Middle frontal gyrus (tissue), 1 donor: ENCODE data around the gene TTLL12.

ENCODE experiments used
- DNase-seq: peaks from one replicate; pipeline ENCODE4 v3.0.0-alpha.2; 2015; ENCODE audit warnings: low spot score; ENCODE audit errors: extremely low spot score

TTLL12 gene

DNA sequence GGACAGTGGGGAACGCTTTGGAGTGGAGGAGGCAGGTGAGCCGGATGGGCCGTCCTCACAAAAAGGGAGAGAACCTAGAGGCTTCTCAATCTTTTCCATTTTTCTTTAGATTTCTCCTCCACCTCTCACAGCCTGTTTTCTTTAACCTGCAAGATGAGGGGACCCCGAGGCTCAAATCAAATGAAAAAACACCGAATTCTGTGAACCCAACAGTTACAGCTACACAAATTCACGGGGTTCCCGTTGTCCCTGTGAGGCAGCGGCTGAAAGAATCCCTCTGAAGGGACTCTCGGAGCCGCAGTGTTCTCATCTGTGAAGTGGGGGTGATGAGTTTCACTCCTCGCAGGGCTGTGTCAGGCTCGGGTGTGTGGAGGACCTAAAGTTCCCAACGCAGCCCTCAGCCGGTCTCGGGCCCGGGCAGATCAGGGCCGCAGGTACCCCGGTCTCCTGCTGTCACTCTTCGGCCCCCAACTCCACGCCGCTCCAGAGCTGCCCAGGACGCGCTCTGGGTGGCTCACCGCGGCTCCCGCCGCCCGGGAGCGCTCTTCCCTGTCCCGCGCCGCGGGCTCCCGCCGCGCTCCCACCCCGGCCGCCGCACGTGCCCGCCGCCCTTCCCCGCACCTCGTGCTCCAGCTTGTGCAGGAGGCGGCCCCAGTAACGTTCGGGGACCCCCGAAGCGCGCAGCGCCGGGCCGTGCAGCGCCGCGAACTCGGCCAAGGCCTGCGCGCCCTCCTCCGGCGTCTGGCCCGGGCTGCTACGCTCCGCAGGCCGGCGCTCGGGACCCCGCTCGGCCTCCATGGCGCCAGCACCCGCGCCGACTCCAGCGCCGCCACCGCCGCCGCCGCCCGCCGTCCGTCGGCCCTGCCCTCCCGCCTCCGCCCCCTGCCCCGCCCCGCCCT is at the start of gene TTLL12:
Gene TTLL12, minus strand, starts transcription at position 863 of the 899 bp plus-strand sequence. Its CDS starts 65 bp downstream, at position 798.
- DNase-seq: peak; percentile 8

GRCh38 chr22:43235445-43236409 is 48.8 kb upstream of the TTLL12 start:
- DNase-seq: no peak

GRCh38 chr22:43234264-43234988 is 47.5 kb upstream of the TTLL12 start:
- DNase-seq: no peak

GRCh38 chr22:43233529-43233928 is 46.6 kb upstream of the TTLL12 start:
- no peak for DNase-seq

DNA sequence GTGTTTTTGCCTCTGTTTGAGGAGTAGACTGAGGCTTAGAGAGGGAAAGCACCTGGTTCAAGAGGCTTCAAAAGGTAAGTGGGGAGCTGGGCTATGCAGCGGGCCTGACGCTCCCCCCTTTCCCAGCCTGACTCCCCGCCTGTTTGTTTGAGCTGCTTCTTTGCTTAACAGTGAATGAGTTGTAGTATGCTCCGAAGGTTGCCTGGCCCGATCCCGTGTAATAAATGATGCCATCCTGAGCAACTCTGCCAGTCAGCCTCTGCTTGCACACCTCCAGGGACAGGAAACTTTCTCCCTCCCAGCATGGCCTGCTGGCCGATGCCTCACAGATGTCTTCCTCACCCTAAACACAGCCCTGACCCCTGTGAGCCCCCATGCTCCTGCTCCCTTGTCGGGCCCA is 45.5 kb upstream of the TTLL12 start:
- DNase-seq: no peak

DNA sequence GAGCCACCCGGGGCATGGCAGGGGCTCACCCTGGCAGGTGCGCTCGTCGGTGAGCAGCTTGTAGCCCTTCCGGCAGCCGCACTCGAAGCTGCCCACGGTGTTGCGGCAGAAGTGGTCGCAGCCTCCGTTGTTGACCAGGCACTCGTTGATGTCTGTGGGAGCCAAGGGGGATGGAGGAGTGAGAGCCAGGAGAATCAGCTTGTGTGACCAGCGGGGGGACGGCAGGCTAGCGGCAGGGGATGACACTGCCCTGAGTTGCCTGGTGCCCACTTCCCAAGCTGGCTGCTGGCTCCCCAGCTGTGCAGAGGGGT is 44.7 kb upstream of the TTLL12 start:
- no peak for DNase-seq

DNA sequence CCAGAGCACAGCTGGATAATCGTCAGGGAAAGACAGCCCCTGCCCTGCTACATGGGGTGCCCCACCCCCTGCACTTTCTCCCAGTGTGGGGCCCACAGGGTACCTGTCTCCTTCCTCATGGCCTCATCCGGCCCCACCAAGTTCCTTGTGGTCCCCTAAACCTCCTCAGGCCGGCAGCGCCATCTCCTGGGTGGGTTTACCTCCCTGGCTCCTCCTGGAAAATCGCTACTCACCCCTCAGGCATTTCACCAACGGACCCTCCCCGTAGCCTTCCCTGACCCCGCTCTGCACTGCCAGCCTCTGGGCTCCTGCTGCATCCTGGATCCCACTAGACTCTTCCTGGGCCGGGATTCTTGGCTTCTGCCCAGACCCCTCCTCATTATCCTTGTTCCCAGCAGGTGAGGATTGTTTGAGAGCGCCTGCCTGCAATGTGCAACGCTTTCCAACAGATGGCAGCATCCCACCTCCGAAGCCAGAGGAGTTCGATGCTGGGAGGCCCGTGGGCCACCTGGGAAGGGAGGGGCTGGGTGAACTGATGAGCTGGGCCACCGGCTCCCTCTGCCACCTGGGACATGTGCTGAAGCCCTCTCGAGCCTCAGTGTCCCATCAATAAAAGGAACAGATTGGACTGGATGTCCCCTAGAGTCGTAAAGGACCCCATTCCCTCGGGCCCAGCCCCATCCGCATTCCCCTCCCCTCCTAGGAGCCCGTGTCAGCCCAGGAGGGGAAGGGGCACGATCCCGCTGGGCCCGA is 44.2 kb upstream of the TTLL12 start:
- peak; percentile 17 for DNase-seq

- DNase-seq: no peak
Measured at GRCh38 chr22:43230571-43230970, 43.6 kb upstream of the TTLL12 start.

DNA sequence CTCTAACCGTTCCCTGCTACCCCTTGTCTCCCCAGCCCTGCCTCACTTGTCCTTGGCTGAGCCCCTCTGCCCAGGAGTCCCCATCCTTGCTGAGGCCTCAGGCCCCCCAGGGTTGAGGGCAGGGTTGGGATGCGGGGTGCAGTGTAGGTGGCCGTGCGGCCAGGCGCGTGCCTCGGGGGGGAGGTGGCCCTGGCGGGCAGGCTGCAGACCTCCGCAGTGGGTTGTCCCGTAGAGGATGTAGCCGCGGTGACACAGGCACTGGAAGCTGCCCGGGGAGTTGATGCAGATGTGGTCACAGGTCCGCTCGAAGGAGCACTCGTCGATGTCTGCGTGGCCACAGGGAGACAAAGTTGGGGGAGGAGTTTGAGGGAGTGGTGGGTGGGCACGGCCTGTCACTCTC is 41.9 kb upstream of the TTLL12 start:
- no peak for DNase-seq

DNA sequence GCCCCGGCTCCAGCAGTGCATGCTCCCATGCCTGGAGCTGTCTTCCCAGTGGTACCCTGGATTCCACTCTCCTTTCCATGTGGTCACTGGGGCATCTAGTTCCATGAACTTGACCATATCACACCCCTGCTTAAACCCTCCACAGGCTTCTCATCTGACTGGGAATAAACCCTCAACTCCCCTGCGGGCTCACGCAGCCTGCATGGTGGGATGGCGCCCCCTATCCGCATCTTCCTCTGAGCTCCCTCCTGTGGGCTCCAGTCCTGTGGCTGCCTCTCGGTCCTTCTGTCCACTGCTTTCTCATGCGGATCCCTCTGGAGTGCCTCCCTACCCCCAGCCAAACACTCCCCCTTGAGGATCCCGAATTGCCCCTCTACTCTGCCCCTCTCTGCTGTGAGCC is 41.4 kb upstream of the TTLL12 start:
- DNase-seq: no peak

- no peak for DNase-seq
Measured at GRCh38 chr22:43227239-43227630, 40.3 kb upstream of the TTLL12 start.

DNA sequence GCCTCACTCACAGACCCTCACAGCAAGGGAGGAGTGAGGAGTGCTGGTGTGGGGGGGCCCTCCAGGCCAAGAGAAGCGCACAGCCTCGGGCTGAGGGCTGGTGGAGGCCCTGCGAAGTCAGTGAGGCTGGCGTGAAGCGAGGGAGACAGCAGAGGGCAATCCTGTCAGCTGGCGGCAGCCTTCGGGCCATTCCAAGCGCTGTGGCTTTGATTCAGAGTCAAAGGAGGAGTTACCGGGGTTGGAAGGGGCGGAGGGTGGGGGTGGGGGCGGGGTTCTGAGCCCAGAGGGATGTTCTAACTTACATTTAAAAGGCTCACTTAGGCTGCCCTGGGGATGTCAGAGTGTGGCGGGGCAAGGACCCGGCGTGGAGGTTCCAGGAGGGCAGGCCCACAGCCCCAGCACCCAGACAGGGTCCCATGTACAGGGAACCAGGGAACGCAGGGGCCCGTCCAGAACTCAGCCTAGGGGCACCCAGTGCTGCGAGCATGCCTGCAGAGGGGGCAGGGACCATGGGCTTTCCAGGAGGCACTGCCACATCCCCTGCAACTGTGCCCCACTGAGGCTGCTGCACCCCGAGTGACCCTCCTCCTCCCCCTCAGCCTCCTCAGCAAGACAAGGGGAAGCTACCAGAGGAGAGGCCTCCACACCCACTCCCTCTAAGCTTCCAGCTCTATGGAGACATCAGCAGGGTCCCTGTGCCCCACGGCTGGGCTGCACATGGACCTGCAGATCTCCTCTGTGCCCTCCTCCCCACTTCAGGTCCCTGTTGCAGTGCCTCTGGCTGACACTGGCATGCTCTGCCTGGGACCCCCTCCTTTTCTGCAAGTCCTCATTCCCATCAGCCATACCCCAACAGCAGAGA is 39.7 kb upstream of the TTLL12 start:
- DNase-seq: no peak

- no peak for DNase-seq
Measured at GRCh38 chr22:43225609-43226008, 38.7 kb upstream of the TTLL12 start.

DNA sequence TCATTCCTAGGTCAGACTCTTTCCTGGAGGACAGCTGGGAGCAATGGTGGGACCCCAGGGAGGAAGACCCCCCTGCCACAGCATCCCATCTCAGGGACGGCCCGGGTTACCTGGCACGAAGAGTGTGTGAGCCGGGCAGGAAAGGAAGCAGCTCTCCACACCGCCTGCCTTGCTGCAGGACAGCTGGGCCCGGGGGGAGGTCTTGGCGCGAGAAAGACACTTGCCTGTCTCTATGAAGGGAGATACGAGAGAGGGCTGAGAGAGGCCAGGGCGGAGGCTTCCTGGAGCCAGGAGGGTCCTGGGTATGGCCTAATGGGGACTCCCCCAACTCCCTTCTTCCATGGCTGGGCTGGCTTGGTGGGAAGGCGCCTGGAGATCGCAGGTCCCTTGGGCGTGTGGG is 36.1 kb upstream of the TTLL12 start:
- DNase-seq: no peak

DNA sequence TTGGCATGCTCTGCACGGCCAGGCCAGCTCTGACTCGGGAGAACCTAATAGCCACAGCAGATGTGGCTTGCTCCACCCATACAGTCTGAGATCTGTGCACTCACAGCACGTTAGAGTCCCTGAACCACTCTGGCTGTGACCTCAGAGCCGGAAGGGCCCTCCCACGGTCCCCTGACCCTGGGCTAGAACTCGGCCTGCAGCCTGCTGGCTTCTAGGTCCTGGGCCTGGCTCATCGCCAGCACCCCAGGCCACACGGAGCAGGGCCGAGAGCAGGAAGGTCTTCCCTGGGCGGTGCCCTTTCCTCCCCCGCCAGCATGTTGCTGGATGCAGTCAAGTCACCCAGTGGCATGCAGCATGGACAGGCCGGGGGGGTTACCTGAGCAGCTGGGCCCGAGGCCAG is 35.3 kb upstream of the TTLL12 start:
- DNase-seq: no peak

- no peak for DNase-seq
Measured at GRCh38 chr22:43220625-43221380, 33.9 kb upstream of the TTLL12 start.

DNA sequence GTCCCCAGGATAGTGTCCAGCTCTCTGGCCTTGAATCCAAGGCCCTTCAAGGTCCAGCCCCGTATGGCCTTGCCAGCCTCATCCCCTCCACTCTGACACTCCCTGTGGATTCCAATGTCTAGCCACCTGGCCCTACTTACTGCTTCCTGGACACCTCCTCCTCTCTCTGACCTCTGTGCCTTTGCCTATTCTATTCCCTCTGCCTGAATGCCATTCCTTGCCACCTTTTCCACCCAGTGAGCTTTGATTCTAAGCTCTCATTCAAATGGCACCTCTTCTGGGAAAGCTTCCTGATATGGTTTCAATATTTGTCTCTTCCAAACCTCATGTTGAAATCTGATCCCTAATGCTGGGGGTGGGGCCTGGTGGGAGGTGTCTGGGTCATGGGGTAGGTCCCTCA is 31.9 kb upstream of the TTLL12 start:
- no peak for DNase-seq

DNA sequence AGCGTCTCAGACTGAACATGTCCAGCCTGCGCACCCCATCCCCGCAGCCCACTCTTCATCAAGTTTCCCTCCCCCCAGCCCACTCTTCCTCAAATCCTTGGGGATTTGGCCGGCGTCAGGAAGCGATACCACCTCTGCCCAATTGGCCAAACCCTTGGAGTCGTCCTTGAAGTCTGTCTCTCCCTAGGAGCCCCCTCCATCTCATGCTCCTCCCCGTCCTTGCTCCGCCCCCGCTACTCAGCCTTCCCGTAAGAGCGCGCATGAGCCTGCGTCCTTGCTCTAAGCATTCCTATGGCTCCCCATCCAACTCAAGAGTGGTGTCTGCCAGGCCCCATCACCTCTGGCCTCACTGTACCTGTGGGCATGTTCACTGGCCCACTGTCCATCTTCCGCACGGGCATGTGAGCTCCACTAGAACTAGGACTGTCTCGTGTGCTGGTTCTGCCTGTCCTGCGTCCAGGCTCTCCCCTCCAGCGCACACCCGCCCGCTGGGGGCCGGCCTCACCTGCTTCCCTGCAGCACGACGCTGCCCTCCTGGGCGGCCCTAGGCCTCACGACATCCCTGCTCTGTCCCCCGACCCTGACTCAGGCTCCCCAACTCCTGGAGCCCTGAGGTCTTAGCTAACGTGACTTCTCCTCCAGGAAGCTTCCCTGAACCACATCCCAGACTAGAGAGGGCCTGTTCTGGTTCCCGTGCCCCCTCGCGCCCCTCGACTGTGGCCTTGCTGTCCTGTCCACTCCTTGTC is 30.5 kb upstream of the TTLL12 start:
- no peak for DNase-seq

- no peak for DNase-seq
Measured at GRCh38 chr22:43216738-43217137, 29.8 kb upstream of the TTLL12 start.
